ENCODE data around the gene PNMA8C. TPM values are rescaled to one million over a fixed set of nuclear protein-coding genes. Genes with fewer than 3 reads are reported as not detected.
A peak's percentile ranks its signal among the peaks of the same experiment; 100 is the strongest.
"Not testable (repeated sequence)": the region's sequence is repeated elsewhere in the genome, so short reads cannot be mapped to it uniquely, and the experiment has no call there.

Gene PNMA8C
- total RNA-seq, 1 donor from 2014 or later: not detected

- no peak for ATAC-seq
These were observed 17.4 kb downstream of the PNMA8C start for GRCh38 chr19:46411088-46411924.

GRCh38 chr19:46410205-46411087 lies 18.3 kb downstream of the PNMA8C start:
- no peak for ATAC-seq

- no peak for ATAC-seq
These were observed 19.5 kb downstream of the PNMA8C start for GRCh38 chr19:46409191-46409590.

GRCh38 chr19:46408664-46409039 lies 20.1 kb downstream of the PNMA8C start:
- ATAC-seq: no peak

- no peak for ATAC-seq
These were observed 20.7 kb downstream of the PNMA8C start for GRCh38 chr19:46407856-46408663.

- no peak for ATAC-seq
These were observed 21.8 kb downstream of the PNMA8C start for GRCh38 chr19:46406976-46407375.

GRCh38 chr19:46404753-46405468 lies 23.8 kb downstream of the PNMA8C start:
- ATAC-seq: no peak

- peak; percentile 27 for ATAC-seq
These were observed 24.5 kb downstream of the PNMA8C start for GRCh38 chr19:46404055-46404752.

GRCh38 chr19:46402725-46403124 lies 26.0 kb downstream of the PNMA8C start:
- no peak for ATAC-seq

- ATAC-seq: not testable (repeated sequence)
These were observed 30.8 kb downstream of the PNMA8C start for GRCh38 chr19:46397801-46398479.

- no peak for ATAC-seq
These were observed 34.3 kb downstream of the PNMA8C start for GRCh38 chr19:46394402-46394797.

GRCh38 chr19:46393456-46394401 lies 35.0 kb downstream of the PNMA8C start:
- ATAC-seq: peak; percentile 3

GRCh38 chr19:46392837-46393236 lies 35.9 kb downstream of the PNMA8C start:
- ATAC-seq: no peak

GRCh38 chr19:46392252-46392801 lies 36.4 kb downstream of the PNMA8C start:
- no peak for ATAC-seq

GRCh38 chr19:46391296-46392251 lies 37.2 kb downstream of the PNMA8C start:
- no peak for ATAC-seq

GRCh38 chr19:46390866-46391265 lies 37.9 kb downstream of the PNMA8C start:
- no peak for ATAC-seq

- no peak for ATAC-seq
These were observed 38.4 kb downstream of the PNMA8C start for GRCh38 chr19:46390121-46390858.

Measured in esophagus mucosa (tissue), 1 donor.